Measurements from ENCODE around the gene MORN5. TPM values are rescaled to one million over a fixed set of nuclear protein-coding genes. Genes with fewer than 3 reads are reported as not detected.

Gene MORN5
- total and polyA plus RNA-seq, 4 donors = not detected

DNA sequence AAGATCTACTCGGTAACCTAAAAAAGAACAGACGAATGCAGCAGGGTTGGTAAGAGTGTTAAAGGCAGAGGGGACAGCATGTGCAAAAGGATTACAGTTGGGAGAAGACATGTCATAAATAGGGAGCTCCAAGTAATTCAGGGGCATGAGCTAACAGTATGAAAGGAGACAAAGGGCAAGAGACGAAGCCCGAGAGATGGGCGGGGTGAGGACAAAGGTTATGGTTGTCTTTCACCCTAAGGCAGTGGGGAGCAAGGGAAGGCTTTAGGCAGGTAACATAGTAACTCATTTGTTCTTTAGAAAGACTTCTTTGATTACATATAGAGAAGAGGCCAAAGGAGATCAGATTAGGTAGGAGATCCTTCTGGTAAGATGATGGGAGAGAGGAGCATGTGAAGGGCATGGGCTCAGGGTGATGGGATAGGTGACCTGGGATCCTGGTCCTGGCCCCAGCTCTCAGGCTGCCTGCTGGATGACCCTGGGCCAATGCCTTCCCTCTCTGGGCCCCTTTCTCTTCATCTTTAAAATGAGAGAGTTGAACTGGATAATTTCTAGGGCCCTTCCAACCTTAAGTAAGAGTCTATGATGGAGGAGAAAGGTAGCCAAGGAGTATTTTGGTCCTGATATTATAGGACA lies 19.5 kb downstream of the MORN5 start:
- Histone ChIP-seq H3K36me3 (ENCODE audit: control insufficient read depth in 4 of 4, insufficient read depth in 3 of 4, low read depth in 1 of 4, low read length in 3 of 4) (no peaks in the 10 kb centered on the region), H3K4me3 (ENCODE audit: low read depth in 1 of 3, low read length in 3 of 3) (no peak overlapping the region), H3K27me3 (ENCODE audit: control insufficient read depth in 4 of 4, insufficient read depth in 4 of 4, low read length in 3 of 4) (peaks cover 0 to 4% (median 0%) of the 10 kb centered on the region in 4 donors), H3K9ac (ENCODE audit: low read depth in 1 of 2, low read length in 2 of 2) (no peak overlapping the region), H3K4me1 (ENCODE audit: control insufficient read depth in 4 of 4, insufficient read depth in 4 of 4, low read length in 3 of 4) (no peaks in the 10 kb centered on the region), H3K9me3 (ENCODE audit: control insufficient read depth in 4 of 4, low read length in 3 of 4) (no peaks in the 10 kb centered on the region), H3K27ac (ENCODE audit: low read depth in 1 of 2, low read length in 2 of 2) (no peak overlapping the region)
- no peak for TF ChIP-seq RAD21 (IDR thresholded peaks at IDR 0.05)
- TF ChIP-seq, protein P1, sequence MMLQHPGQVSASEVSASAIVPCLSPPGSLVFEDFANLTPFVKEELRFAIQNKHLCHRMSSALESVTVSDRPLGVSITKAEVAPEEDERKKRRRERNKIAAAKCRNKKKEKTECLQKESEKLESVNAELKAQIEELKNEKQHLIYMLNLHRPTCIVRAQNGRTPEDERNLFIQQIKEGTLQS (IDR thresholded peaks at IDR 0.05) = no peak
- DNase-seq (ENCODE audit: low spot score) = no peak
- 60% methylated on average over 5 of the region's 5 CpGs for WGBS

DNA sequence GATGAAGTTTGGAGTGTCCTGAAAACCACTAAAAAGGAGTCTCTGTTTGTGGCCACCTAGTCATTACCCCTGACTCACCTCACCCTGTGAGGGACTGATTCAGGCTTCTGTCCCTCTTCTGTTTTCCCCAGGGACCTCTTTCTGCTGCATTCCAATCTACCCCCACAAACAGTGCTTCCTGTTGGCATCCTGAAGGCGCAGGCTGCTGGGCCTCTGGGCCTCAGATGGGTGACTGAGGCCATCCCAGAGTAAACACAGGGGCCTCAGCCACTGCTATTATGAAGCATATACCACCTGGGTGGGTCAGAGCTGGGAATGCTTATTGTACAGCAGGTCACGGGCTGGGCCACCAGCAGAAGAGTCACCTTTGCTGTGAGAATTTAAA lies 20.0 kb downstream of the MORN5 start:
- WGBS = 89% methylated on average over 2 of the region's 2 CpGs

More for the DNA sequence above, 20.0 kb downstream of the MORN5 start:
- Histone ChIP-seq H3K4me1 (ENCODE audit: control insufficient read depth in 4 of 4, insufficient read depth in 4 of 4, low read length in 3 of 4) (no peaks in the 10 kb centered on the region), H3K4me3 (ENCODE audit: low read depth in 1 of 3, low read length in 3 of 3) (no peak overlapping the region), H3K9ac (ENCODE audit: low read depth in 1 of 2, low read length in 2 of 2) (no peak overlapping the region), H3K9me3 (ENCODE audit: control insufficient read depth in 4 of 4, low read length in 3 of 4) (no peaks in the 10 kb centered on the region), H3K27ac (ENCODE audit: low read depth in 1 of 2, low read length in 2 of 2) (no peak overlapping the region), H3K36me3 (ENCODE audit: control insufficient read depth in 4 of 4, insufficient read depth in 3 of 4, low read depth in 1 of 4, low read length in 3 of 4) (no peaks in the 10 kb centered on the region), H3K27me3 (ENCODE audit: control insufficient read depth in 4 of 4, insufficient read depth in 4 of 4, low read length in 3 of 4) (peaks cover 0 to 4% (median 0%) of the 10 kb centered on the region in 4 donors)
- no peak for DNase-seq (ENCODE audit: low spot score)
- TF ChIP-seq, protein P2, sequence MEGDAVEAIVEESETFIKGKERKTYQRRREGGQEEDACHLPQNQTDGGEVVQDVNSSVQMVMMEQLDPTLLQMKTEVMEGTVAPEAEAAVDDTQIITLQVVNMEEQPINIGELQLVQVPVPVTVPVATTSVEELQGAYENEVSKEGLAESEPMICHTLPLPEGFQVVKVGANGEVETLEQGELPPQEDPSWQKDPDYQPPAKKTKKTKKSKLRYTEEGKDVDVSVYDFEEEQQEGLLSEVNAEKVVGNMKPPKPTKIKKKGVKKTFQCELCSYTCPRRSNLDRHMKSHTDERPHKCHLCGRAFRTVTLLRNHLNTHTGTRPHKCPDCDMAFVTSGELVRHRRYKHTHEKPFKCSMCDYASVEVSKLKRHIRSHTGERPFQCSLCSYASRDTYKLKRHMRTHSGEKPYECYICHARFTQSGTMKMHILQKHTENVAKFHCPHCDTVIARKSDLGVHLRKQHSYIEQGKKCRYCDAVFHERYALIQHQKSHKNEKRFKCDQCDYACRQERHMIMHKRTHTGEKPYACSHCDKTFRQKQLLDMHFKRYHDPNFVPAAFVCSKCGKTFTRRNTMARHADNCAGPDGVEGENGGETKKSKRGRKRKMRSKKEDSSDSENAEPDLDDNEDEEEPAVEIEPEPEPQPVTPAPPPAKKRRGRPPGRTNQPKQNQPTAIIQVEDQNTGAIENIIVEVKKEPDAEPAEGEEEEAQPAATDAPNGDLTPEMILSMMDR (IDR thresholded peaks at IDR 0.05; ENCODE audit: low read depth, low read length, missing input control) = no peak
- TF ChIP-seq, protein P1 (IDR thresholded peaks at IDR 0.05) = no peak
- TF ChIP-seq, protein P3, sequence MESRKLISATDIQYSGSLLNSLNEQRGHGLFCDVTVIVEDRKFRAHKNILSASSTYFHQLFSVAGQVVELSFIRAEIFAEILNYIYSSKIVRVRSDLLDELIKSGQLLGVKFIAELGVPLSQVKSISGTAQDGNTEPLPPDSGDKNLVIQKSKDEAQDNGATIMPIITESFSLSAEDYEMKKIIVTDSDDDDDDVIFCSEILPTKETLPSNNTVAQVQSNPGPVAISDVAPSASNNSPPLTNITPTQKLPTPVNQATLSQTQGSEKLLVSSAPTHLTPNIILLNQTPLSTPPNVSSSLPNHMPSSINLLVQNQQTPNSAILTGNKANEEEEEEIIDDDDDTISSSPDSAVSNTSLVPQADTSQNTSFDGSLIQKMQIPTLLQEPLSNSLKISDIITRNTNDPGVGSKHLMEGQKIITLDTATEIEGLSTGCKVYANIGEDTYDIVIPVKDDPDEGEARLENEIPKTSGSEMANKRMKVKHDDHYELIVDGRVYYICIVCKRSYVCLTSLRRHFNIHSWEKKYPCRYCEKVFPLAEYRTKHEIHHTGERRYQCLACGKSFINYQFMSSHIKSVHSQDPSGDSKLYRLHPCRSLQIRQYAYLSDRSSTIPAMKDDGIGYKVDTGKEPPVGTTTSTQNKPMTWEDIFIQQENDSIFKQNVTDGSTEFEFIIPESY (IDR thresholded peaks at IDR 0.05) = no peak
- TF ChIP-seq RAD21 (IDR thresholded peaks at IDR 0.05) (no peak), NR2F2 (IDR thresholded peaks at IDR 0.05) (no peak), FOXA1 (IDR thresholded peaks at IDR 0.05) (no peak), EGR1 (IDR thresholded peaks at IDR 0.05; ENCODE audit: low read depth in 2 of 2) (no peak), TAF1 (conservative IDR thresholded peaks at IDR 0.05) (no peak), HNF4G (IDR thresholded peaks at IDR 0.05) (no peak)
- TF ChIP-seq, protein P4, sequence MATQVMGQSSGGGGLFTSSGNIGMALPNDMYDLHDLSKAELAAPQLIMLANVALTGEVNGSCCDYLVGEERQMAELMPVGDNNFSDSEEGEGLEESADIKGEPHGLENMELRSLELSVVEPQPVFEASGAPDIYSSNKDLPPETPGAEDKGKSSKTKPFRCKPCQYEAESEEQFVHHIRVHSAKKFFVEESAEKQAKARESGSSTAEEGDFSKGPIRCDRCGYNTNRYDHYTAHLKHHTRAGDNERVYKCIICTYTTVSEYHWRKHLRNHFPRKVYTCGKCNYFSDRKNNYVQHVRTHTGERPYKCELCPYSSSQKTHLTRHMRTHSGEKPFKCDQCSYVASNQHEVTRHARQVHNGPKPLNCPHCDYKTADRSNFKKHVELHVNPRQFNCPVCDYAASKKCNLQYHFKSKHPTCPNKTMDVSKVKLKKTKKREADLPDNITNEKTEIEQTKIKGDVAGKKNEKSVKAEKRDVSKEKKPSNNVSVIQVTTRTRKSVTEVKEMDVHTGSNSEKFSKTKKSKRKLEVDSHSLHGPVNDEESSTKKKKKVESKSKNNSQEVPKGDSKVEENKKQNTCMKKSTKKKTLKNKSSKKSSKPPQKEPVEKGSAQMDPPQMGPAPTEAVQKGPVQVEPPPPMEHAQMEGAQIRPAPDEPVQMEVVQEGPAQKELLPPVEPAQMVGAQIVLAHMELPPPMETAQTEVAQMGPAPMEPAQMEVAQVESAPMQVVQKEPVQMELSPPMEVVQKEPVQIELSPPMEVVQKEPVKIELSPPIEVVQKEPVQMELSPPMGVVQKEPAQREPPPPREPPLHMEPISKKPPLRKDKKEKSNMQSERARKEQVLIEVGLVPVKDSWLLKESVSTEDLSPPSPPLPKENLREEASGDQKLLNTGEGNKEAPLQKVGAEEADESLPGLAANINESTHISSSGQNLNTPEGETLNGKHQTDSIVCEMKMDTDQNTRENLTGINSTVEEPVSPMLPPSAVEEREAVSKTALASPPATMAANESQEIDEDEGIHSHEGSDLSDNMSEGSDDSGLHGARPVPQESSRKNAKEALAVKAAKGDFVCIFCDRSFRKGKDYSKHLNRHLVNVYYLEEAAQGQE (IDR thresholded peaks at IDR 0.05) = no peak

Data from liver (tissue), 9 donors.